CD14-positive monocyte (primary cell): ENCODE results near the gene TRIAP1. TPM values are rescaled to one million over a fixed set of nuclear protein-coding genes. Genes with fewer than 3 reads are reported as not detected.

Experiments used
- DNase-seq, 3 donors: peaks; one replicate each; pipeline ENCODE4 v3.0.0-alpha.2; 2011 to 2022
- H2AFZ ChIP-seq: 2 replicates; pipeline ENCODE4 v1.6.0; 2012; ENCODE audit warnings: mild to moderate bottlenecking, low read depth, low read length, inconsistent platforms; ENCODE audit not compliant: insufficient read depth, poor library complexity, severe bottlenecking
- H3K27ac ChIP-seq, 2 donors: 1 replicate in 1 of 2; 2 replicates in 1 of 2; pipeline ENCODE4 v1.5.1; 2012 to 2013; ENCODE audit warnings: low read length in 2 of 2, control low read depth in 1 of 2, inconsistent platforms in 1 of 2, low read depth in 1 of 2, mild to moderate bottlenecking in 1 of 2
- H3K27me3 ChIP-seq, 2 donors: one replicate each; pipeline versions ENCODE4 v1.6.0 to v1.6.1; 2011 to 2013; ENCODE audit warnings: low read length in 2 of 2; ENCODE audit not compliant: control insufficient read depth in 2 of 2, insufficient read depth in 2 of 2
- H3K36me3 ChIP-seq, 2 donors: replicated peaks in 1 of 2; 1 replicate in 1 of 2; 2 replicates in 1 of 2; pipeline versions ENCODE4 v1.5.1 to v1.6.1; 2012 to 2013; ENCODE audit warnings: low read length in 2 of 2, control low read depth in 1 of 2, inconsistent platforms in 1 of 2, mild to moderate bottlenecking in 1 of 2; ENCODE audit not compliant: insufficient read depth in 2 of 2, control insufficient read depth in 1 of 2
- H3K4me1 ChIP-seq, 2 donors: 1 replicate in 1 of 2; 2 replicates in 1 of 2; pipeline versions ENCODE4 v1.5.1 to v1.6.1; 2012 to 2013; ENCODE audit warnings: low read length in 2 of 2, control low read depth in 1 of 2, inconsistent platforms in 1 of 2, mild to moderate bottlenecking in 1 of 2, moderate library complexity in 1 of 2; ENCODE audit not compliant: insufficient read depth in 2 of 2, control insufficient read depth in 1 of 2
- H3K4me2 ChIP-seq: replicated peaks from 2 replicates; pipeline ENCODE3; 2012; ENCODE audit warnings: low read length, moderate library complexity, mild to moderate bottlenecking; ENCODE audit not compliant: poor library complexity, severe bottlenecking; ENCODE audit errors: extremely low read depth
- H3K4me3 ChIP-seq, 3 experiments: fragments of 200-600 bp in 1 of 3; sonication (generic) in 1 of 3; replicated peaks in 1 of 3; 1 replicate in 2 of 3; 2 replicates in 1 of 3; pipeline ENCODE4 v1.5.1; 2011 to 2013; ENCODE audit warnings: low read length in 3 of 3, mild to moderate bottlenecking in 3 of 3, control low read depth in 2 of 3, low read depth in 2 of 3, inconsistent platforms in 1 of 3, moderate library complexity in 1 of 3
- H3K79me2 ChIP-seq: 2 replicates; pipeline ENCODE4 v1.6.0; 2012; ENCODE audit warnings: mild to moderate bottlenecking, control low read depth, inconsistent platforms, low read length, moderate library complexity; ENCODE audit not compliant: insufficient read depth
- H3K9ac ChIP-seq: 2 replicates; pipeline ENCODE4 v1.6.0; 2017; ENCODE audit warnings: low read length, mild to moderate bottlenecking; ENCODE audit not compliant: insufficient read depth, poor library complexity, severe bottlenecking
- H3K9me3 ChIP-seq, 2 donors: replicated peaks in 1 of 2; 1 replicate in 1 of 2; 2 replicates in 1 of 2; pipeline versions ENCODE4 v1.5.1 to v1.6.1; 2012 to 2013; ENCODE audit warnings: low read length in 2 of 2, control low read depth in 1 of 2; ENCODE audit not compliant: control insufficient read depth in 1 of 2, insufficient read depth in 1 of 2
- H4K20me1 ChIP-seq: 2 replicates; pipeline ENCODE4 v1.6.0; 2012; ENCODE audit warnings: mild to moderate bottlenecking, low read length, control low read depth, moderate library complexity; ENCODE audit not compliant: insufficient read depth
- H3K27ac Mint-ChIP-seq, 7 donors: one replicate each; pipeline ENCODE4 v1.8.0; 2020; ENCODE audit warnings: mild to moderate bottlenecking in 7 of 7, mixed read lengths in 7 of 7, moderate library complexity in 6 of 7, inconsistent platforms in 2 of 7
- H3K27me3 Mint-ChIP-seq, 3 donors: one replicate each; pipeline ENCODE4 v1.8.0; 2021 to 2022; ENCODE audit warnings: low read depth in 3 of 3, mild to moderate bottlenecking in 3 of 3, mixed read lengths in 3 of 3, moderate library complexity in 3 of 3, inconsistent platforms in 1 of 3
- H3K36me3 Mint-ChIP-seq, 2 donors: one replicate each; pipeline ENCODE4 v1.8.0; 2020; ENCODE audit warnings: mixed read lengths in 2 of 2, inconsistent platforms in 1 of 2, mild to moderate bottlenecking in 1 of 2
- H3K4me1 Mint-ChIP-seq: one replicate; pipeline ENCODE4 v1.8.0; 2020; ENCODE audit warnings: mild to moderate bottlenecking, mixed read lengths
- H3K4me3 Mint-ChIP-seq, 2 donors: one replicate each; pipeline ENCODE4 v1.8.0; 2020; ENCODE audit warnings: mild to moderate bottlenecking in 2 of 2, mixed read lengths in 2 of 2, moderate library complexity in 1 of 2
- H3K9me3 Mint-ChIP-seq, 7 donors: one replicate each; pipeline ENCODE4 v1.8.0; 2020 to 2022; ENCODE audit warnings: mixed read lengths in 7 of 7, mild to moderate bottlenecking in 6 of 7, moderate library complexity in 6 of 7, inconsistent platforms in 2 of 7
- CTCF ChIP-seq: fragments of 200-600 bp; IDR thresholded peaks from one replicate; pipeline ENCODE4 v1.8.0; 2022; ENCODE audit warnings: antibody characterized with exemption, mild to moderate bottlenecking
- WGBS: methylation state at CpG from one replicate; pipeline ENCODE4 v1.1.5; 2013; ENCODE audit warnings: missing lambda C conversion rate; ENCODE audit not compliant: insufficient coverage; 5-methylcytosine and 5-hydroxymethylcytosine counted together
- intact Hi-C, 2 donors: fragments of 100-400 bp; cut with micrococcal nuclease; formaldehyde crosslinking; loops; one replicate each; pipeline versions ENCODE4 v1.15.0 to v1.15.1; 2023
- polyA plus RNA-seq, 3 donors: library from polyadenylated mRNA; depleted of rRNA in 1 of 3; unstranded in 2 of 3; stranded (reverse) in 1 of 3; fragments of 300-500 nt in 2 of 3; fragments of >200 nt in 1 of 3; fragmentation: Illumina TruSeq in 2 of 3; gene quantifications; 1 replicate in 2 of 3; 2 replicates in 1 of 3; pipeline ENCODE4 v1.2.3, GENCODE V29; 2012 to 2021

Gene TRIAP1
- polyA plus RNA-seq, 3 donors = 11.3 to 61.9 (median 57.0) TPM

- Histone ChIP-seq H4K20me1 (peaks cover 72% of the 10 kb centered on the region), H3K4me2 (no peak overlapping the region), H3K79me2 (peaks cover 83% of the 10 kb centered on the region), H3K4me3 (no peak overlapping the region), H3K9me3 (no peaks in the 10 kb centered on the region), H3K9ac (no peak overlapping the region), H2AFZ (no peak overlapping the region), H3K27ac (peak overlapping the region in 1 of 2 donors; percentile 42), H3K36me3 (peaks cover 50 to 60% of the 10 kb centered on the region in 2 donors), H3K4me1 (peaks cover 14 to 26% of the 10 kb centered on the region in 2 donors), H3K27me3 (no peaks in the 10 kb centered on the region)
- H3K27ac Mint-ChIP-seq = peak overlapping the region in 1 of 7 donors; percentile 45
- H3K27me3 Mint-ChIP-seq = no peaks in the 10 kb centered on the region
- H3K9me3 Mint-ChIP-seq = peaks cover 0 to 2% (median 0%) of the 10 kb centered on the region in 7 donors
- TF ChIP-seq CTCF = peak; percentile 64
- H3K36me3 Mint-ChIP-seq = peaks cover 45 to 57% of the 10 kb centered on the region in 2 donors
- H3K4me3 Mint-ChIP-seq = no peak overlapping the region
- H3K4me1 Mint-ChIP-seq = peaks cover 28% of the 10 kb centered on the region
- intact Hi-C loops = no loop called here
- DNase-seq = peak in 2 of 3 donors; percentile 21 to 34
- 76% methylated on average over 5 of the region's 8 CpGs for WGBS
Observed at GRCh38 chr12:120466560-120467315, 20.6 kb upstream of the TRIAP1 start.

- Histone ChIP-seq H3K9ac (no peak overlapping the region), H4K20me1 (peaks cover 78% of the 10 kb centered on the region), H3K4me3 (no peak overlapping the region), H2AFZ (no peak overlapping the region), H3K27ac (no peak overlapping the region), H3K36me3 (peaks cover 58 to 69% of the 10 kb centered on the region in 2 donors), H3K27me3 (no peaks in the 10 kb centered on the region), H3K4me1 (peaks cover 14 to 26% of the 10 kb centered on the region in 2 donors), H3K79me2 (peaks cover 88% of the 10 kb centered on the region), H3K4me2 (no peak overlapping the region), H3K9me3 (no peaks in the 10 kb centered on the region)
- no peak for TF ChIP-seq CTCF
- Mint-ChIP-seq H3K4me1 (peaks cover 28% of the 10 kb centered on the region), H3K27me3 (no peaks in the 10 kb centered on the region), H3K9me3 (peaks cover 0 to 2% (median 0%) of the 10 kb centered on the region in 7 donors), H3K27ac (peak overlapping the region in 4 of 7 donors; percentile 16 to 78 (median 24)), H3K36me3 (peaks cover 50 to 67% of the 10 kb centered on the region in 2 donors), H3K4me3 (no peak overlapping the region)
- DNase-seq = peak in 1 of 3 donors; percentile 39
- no CpG with 5 or more reads among the region's 5 CpGs for WGBS
- intact Hi-C loops = no loop called here
Observed at GRCh38 chr12:120465756-120466155, 19.6 kb upstream of the TRIAP1 start.
